Osteoblast (primary cell): ENCODE results near the gene IER3. TPM values are rescaled to one million over a fixed set of nuclear protein-coding genes. Genes with fewer than 3 reads are reported as not detected.
A peak's percentile ranks its signal among the peaks of the same experiment; 100 is the strongest.
"Not testable (repeated sequence)": the region's sequence is repeated elsewhere in the genome, so short reads cannot be mapped to it uniquely, and the experiment has no call there.

Experiments used
- DNase-seq: peaks from one replicate; pipeline ENCODE4 v3.0.0; 2011; ENCODE audit warnings: low spot score, mixed read lengths; ENCODE audit not compliant: insufficient read length; ENCODE audit errors: missing footprints
- H2AFZ ChIP-seq: 2 replicates; pipeline ENCODE4 v1.6.0; 2011; ENCODE audit warnings: mild to moderate bottlenecking, low read length
- H3K27ac ChIP-seq: 2 replicates; pipeline ENCODE4 v1.5.1; 2011; ENCODE audit warnings: mild to moderate bottlenecking, low read depth, low read length, moderate library complexity
- H3K27me3 ChIP-seq: 2 replicates; pipeline ENCODE4 v1.6.0; 2012; ENCODE audit warnings: mild to moderate bottlenecking, control low read depth, inconsistent platforms, low read length, moderate library complexity; ENCODE audit not compliant: insufficient read depth
- H3K36me3 ChIP-seq: 2 replicates; pipeline ENCODE4 v1.5.1; 2011; ENCODE audit warnings: mild to moderate bottlenecking, low read length, control low read depth, moderate library complexity; ENCODE audit not compliant: insufficient read depth
- H3K4me1 ChIP-seq: 2 replicates; pipeline ENCODE4 v1.5.1; 2011; ENCODE audit warnings: mild to moderate bottlenecking, low read length, control low read depth, moderate library complexity; ENCODE audit not compliant: insufficient read depth
- H3K4me2 ChIP-seq: 2 replicates; pipeline ENCODE4 v1.6.0; 2011; ENCODE audit warnings: mild to moderate bottlenecking, low read length; ENCODE audit not compliant: insufficient read depth
- H3K4me3 ChIP-seq: fragments of 200-600 bp; sonication (generic); 3 replicates; pipeline ENCODE4 v1.5.1; 2012; ENCODE audit warnings: mild to moderate bottlenecking, low read length, inconsistent platforms; ENCODE audit not compliant: insufficient read depth
- H3K79me2 ChIP-seq: 2 replicates; pipeline ENCODE4 v1.6.0; 2012; ENCODE audit warnings: mild to moderate bottlenecking, low read length, control low read depth, inconsistent platforms; ENCODE audit not compliant: insufficient read depth
- H3K9me3 ChIP-seq: 2 replicates; pipeline ENCODE4 v1.5.1; 2011; ENCODE audit warnings: low read depth, low read length, control low read depth
- H4K20me1 ChIP-seq: 2 replicates; pipeline ENCODE4 v1.6.0; 2012; ENCODE audit warnings: mild to moderate bottlenecking, low read length, control low read depth; ENCODE audit not compliant: insufficient read depth
- total RNA-seq: library from RNA; depleted of rRNA; stranded (reverse); fragments of >200 nt; gene quantifications from 2 replicates; pipeline ENCODE4 v1.2.3, GENCODE V29; 2012
- TF ChIP-seq, protein P1 (sequence below): IDR thresholded peaks from 2 replicates; pipeline ENCODE4 v1.5.1; 2011; ENCODE audit warnings: mild to moderate bottlenecking, low read depth, low read length, moderate library complexity; ENCODE audit errors: extremely low read depth

The IER3 gene
- total RNA-seq, 1 donor, result 54.6 TPM

DNA sequence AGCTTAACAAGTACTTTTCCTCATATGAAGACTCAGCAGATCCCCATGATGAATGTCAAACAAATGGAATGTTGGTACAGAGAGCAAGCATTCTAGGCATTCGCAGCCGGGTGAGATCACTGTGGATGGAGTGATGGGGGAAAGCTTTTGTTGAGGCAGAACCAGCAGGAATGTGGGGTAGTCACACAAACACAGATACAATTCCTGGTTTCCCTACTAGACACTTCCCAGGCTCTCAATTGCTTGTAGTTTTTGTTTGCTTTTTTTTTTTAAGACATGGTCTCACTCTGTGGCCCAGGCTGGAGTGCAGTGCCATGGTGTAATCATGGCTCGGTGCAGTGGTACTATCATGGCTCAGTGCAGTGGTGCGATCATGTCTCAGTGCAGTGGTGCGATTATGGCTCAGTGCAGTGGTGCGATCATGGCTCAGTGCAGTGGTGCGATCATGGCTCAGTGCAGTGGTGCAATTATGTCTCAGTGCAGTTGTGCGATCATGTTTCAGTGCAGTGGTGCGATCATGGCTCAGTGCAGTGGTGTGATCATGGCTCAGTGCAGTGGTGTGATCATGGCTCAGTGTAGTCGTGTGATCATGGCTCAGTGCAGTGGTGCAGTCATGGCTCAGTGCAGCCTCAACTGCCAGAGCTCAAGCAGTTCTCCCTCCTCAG lies 15.4 kb upstream of the IER3 start:
- Histone ChIP-seq H3K27me3 (no peaks in the 10 kb centered on the region), H3K4me1 (peaks cover 44% of the 10 kb centered on the region)

DNA sequence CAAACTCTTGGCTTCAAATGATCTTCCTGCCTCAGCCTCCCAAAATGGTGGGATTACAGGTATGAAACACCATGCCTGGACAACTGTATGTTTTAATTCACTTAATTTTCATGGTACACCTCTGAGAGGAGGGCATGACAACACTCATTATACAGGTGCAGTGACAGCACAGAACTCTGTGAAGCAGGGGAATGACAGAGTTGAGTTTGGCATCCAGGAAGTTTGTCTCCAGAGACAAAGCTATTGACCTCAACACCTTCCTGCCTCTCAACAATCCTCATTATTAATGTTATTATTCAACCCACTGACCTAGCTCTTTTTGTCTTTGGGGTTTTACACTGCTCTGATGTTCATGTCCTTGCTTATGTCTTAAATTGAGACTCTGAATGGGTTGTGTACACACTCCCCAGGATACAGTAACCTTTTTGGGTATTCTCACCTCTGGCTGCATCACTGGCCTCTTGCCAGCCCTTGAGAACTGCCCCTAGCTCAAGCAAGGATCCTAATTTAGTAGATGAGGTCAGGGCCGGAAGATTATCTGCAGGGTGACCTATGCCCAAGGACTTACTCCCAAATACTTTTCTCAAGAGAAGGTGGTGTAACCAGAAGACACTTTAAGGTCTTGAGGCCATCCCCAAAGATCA lies 13.0 kb upstream of the IER3 start:
- Histone ChIP-seq H3K79me2 (no peaks in the 10 kb centered on the region), H3K27ac (peak overlapping the region; percentile 99), H3K27me3 (no peaks in the 10 kb centered on the region), H3K4me3 (no peak overlapping the region), H3K36me3 (no peaks in the 10 kb centered on the region), H3K4me2 (no peak overlapping the region), H3K9me3 (no peaks in the 10 kb centered on the region), H4K20me1 (no peaks in the 10 kb centered on the region), H3K4me1 (peaks cover 49% of the 10 kb centered on the region), H2AFZ (no peak overlapping the region)
- TF ChIP-seq, protein P1, sequence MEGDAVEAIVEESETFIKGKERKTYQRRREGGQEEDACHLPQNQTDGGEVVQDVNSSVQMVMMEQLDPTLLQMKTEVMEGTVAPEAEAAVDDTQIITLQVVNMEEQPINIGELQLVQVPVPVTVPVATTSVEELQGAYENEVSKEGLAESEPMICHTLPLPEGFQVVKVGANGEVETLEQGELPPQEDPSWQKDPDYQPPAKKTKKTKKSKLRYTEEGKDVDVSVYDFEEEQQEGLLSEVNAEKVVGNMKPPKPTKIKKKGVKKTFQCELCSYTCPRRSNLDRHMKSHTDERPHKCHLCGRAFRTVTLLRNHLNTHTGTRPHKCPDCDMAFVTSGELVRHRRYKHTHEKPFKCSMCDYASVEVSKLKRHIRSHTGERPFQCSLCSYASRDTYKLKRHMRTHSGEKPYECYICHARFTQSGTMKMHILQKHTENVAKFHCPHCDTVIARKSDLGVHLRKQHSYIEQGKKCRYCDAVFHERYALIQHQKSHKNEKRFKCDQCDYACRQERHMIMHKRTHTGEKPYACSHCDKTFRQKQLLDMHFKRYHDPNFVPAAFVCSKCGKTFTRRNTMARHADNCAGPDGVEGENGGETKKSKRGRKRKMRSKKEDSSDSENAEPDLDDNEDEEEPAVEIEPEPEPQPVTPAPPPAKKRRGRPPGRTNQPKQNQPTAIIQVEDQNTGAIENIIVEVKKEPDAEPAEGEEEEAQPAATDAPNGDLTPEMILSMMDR, result no peak
- no peak for DNase-seq

More for the DNA sequence above, 15.4 kb upstream of the IER3 start:
- H3K36me3 ChIP-seq, result no peaks in the 10 kb centered on the region
- no peaks in the 10 kb centered on the region for H3K79me2 ChIP-seq
- no peaks in the 10 kb centered on the region for H4K20me1 ChIP-seq
- peak overlapping the region; percentile 99 for H3K27ac ChIP-seq
- TF ChIP-seq, protein P1, result no peak
- no peak overlapping the region for H3K4me3 ChIP-seq
- H2AFZ ChIP-seq, result no peak overlapping the region
- H3K4me2 ChIP-seq, result peak overlapping the region; percentile 43
- DNase-seq, result peak; percentile 93
- H3K9me3 ChIP-seq, result no peaks in the 10 kb centered on the region

DNA sequence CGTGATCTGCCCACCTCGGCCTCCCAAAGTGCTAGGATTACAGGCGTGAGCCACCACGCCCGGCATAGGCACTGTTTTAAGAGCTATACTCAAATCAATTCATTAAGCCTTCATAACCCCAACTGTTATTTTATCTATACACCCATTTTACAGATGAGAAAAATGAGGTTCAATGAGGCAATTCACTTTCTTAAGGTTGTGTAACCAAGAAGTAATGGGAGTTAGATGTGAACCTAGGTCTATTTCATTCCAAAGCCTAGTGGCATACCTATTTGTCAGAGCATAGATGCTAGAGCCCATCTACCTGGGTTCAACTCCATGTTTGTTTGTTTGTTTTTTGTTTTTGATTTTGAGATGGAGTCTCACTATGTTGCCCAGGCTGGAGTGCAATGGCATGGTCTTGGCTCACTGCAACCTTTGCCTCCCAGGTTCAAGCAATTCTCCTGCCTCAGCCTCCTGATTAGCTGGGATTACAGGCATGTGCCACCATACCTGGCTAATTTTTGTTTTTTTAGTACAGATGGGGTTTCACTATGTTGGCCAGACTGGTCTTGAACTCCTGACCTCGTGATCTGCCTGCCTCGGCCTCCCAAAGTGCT lies 12.2 kb upstream of the IER3 start:
- not testable (repeated sequence) for H4K20me1 ChIP-seq, H3K27me3 ChIP-seq, H3K4me3 ChIP-seq, H3K79me2 ChIP-seq, H3K4me2 ChIP-seq, H3K9me3 ChIP-seq, H3K27ac ChIP-seq, H2AFZ ChIP-seq, H3K36me3 ChIP-seq, DNase-seq
- peaks cover 53% of the 10 kb centered on the region for H3K4me1 ChIP-seq

DNA sequence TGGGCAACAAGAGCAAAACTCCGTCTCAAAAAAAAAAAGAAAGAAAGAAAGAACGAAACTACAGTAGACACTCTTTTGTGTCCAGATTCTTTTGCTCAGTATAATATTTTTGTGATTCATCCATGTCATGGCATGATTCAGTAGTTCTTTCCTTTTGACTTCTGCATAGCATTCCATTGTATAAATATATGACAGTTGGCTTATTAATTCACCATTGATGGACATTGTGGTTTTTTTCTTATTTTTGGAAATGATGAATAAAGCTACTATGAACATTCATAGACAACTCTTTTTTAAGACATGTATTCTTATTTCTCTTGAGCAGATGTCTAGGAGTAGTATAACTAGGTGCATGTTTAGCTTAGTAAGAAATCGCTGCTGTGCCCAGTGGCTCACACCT lies 10.3 kb upstream of the IER3 start:
- H3K79me2 ChIP-seq, result no peaks in the 10 kb centered on the region
- TF ChIP-seq, protein P1, result no peak
- DNase-seq, result peak; percentile 87
- H3K4me3 ChIP-seq, result no peak overlapping the region
- H2AFZ ChIP-seq, result no peak overlapping the region
- H3K4me2 ChIP-seq, result peak overlapping the region; percentile 51
- H3K4me1 ChIP-seq, result peaks cover 49% of the 10 kb centered on the region
- H4K20me1 ChIP-seq, result no peaks in the 10 kb centered on the region
- no peaks in the 10 kb centered on the region for H3K36me3 ChIP-seq
- H3K27me3 ChIP-seq, result no peaks in the 10 kb centered on the region
- no peaks in the 10 kb centered on the region for H3K9me3 ChIP-seq
- peak overlapping the region; percentile 99 for H3K27ac ChIP-seq
